Activated naive CD8-positive, alpha-beta T cell treated with anti-CD3 and anti-CD28 coated beads, Interleukin-2, amount 10 ng/mL, durations not matched to agents 7 days and 5 days (primary cell): ENCODE data around the gene BET1. TPM values are rescaled to one million over a fixed set of nuclear protein-coding genes. Genes with fewer than 3 reads are reported as not detected.

Experiments
- ATAC-seq: fragments of 150-1000 bp; cut with Tn5 transposase; one replicate; pipeline ENCODE4 v1.10.0; 2021; ENCODE audit warnings: low read depth, moderate library complexity
- POLR2A ChIA-PET: fragments of 350-600 bp; sonication (Branson Sonifier 250); formaldehyde crosslinking; loops from one replicate; lab custom pipeline; 2021; ENCODE audit warnings: antibody characterized with exemption; lab: Charles Lee
- DNase-seq: peaks from one replicate; pipeline ENCODE4 v3.0.0; 2021
- H3K27ac Mint-ChIP-seq: one replicate; pipeline ENCODE4 v1.8.0; 2022; ENCODE audit warnings: mild to moderate bottlenecking, mixed read lengths
- H3K27me3 Mint-ChIP-seq: one replicate; pipeline ENCODE4 v1.8.0; 2022; ENCODE audit warnings: mild to moderate bottlenecking, moderate library complexity, mixed read lengths
- H3K36me3 Mint-ChIP-seq: one replicate; pipeline ENCODE4 v1.8.0; 2021; ENCODE audit warnings: mild to moderate bottlenecking, mixed read lengths
- H3K4me1 Mint-ChIP-seq: one replicate; pipeline ENCODE4 v1.8.0; 2021; ENCODE audit warnings: mixed read lengths
- H3K4me3 Mint-ChIP-seq: one replicate; pipeline ENCODE4 v1.8.0; 2022; ENCODE audit warnings: mild to moderate bottlenecking, moderate library complexity, mixed read lengths
- H3K9me3 Mint-ChIP-seq: one replicate; pipeline ENCODE4 v1.8.0; 2021; ENCODE audit warnings: mixed read lengths
- total RNA-seq, 2 experiments: library from RNA; stranded (reverse); gene quantifications; one replicate each; pipeline ENCODE4 v1.2.3, GENCODE V29; 2021

BET1 gene
- 10 to 100 TPM; 21.0 to 22.0 TPM for total RNA-seq

- DNase-seq (peak; percentile 91), ATAC-seq (peak; percentile 97)
- Mint-ChIP-seq H3K9me3 (no peaks in the 10 kb centered on the region), H3K27me3 (peaks cover 14% of the 10 kb centered on the region), H3K36me3 (peaks cover 3% of the 10 kb centered on the region), H3K27ac (peak within 1 kb of the TSS; percentile 94), H3K4me3 (peak within 1 kb of the TSS; percentile 94), H3K4me1 (peaks cover 27% of the 10 kb centered on the region)
- POLR2A ChIA-PET = interaction anchor here (0.6 kb wide), 1 partner anchor 8 kb away, joined by 3 read pairs; no protein-coding TSS in a partner anchor
Observed at GRCh38 chr7:94004024-94004951, at the start of gene BET1. BET1 (minus strand) TSS chr7:94004355; CDS start chr7:94004216, 139 bp downstream.

DNA sequence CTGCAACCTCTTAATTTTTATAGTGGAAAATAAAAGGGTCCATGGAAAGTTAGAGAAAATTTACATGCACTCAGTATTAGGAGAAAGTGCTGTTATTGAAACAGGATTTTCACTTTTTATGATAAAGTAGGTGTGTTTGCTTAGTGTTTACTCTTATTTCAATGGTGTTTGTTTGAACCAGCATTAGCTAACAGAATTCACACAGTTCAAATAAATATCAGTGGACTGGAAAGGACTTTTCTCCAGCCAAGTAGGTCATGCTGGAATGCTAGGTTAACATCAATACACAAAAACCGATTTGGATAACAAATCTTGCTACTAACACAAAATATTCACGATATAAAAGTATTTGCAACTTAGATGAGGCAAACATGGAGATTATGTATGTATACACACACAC lies 49.4 kb upstream of the BET1 start:
- ATAC-seq (no peak), DNase-seq (no peak)
- H3K27me3 Mint-ChIP-seq = peaks cover 17% of the 10 kb centered on the region
- H3K27ac Mint-ChIP-seq = no peak overlapping the region
- peaks cover 4% of the 10 kb centered on the region for H3K4me1 Mint-ChIP-seq
- no peak overlapping the region for H3K4me3 Mint-ChIP-seq
- no peaks in the 10 kb centered on the region for H3K36me3 Mint-ChIP-seq
- peaks cover 2% of the 10 kb centered on the region for H3K9me3 Mint-ChIP-seq
- POLR2A ChIA-PET = no interaction called here

DNA sequence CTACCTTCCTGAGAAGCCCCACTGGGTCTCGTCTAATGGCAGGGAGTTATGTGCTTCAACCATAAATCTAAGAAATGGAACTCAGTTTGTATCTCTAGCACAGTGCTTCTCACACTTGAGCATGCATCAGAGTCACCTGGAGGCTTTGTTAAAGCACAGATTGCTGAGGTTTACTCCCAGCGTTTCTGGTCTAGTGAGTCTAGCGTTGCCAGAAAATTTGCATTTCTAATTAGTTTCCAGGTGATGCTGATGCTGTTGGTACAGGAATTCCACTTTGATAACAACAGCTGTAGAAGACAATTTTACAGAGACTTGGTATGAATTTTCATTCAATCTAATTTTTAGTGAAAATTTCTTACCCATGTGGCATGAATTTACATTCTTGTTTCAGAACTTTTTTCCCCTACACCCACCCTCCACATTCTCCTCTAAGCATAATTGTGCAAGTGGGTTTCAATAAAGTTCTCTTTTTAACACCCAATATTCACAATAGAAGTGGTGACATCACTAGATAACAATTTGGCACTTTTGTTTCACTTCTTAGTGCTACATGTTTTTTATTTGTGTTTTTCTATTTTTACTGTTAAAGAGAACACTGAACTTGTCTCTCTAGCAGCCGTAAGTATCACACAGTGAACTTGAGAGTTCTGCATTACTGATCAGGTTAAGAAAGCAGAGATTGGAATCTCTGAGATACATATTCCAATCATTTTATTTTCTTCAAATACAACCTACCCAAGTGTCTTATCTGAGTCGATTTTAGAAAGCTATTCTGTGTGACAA lies 48.4 kb upstream of the BET1 start:
- H3K9me3 Mint-ChIP-seq = no peaks in the 10 kb centered on the region
- POLR2A ChIA-PET = no interaction called here

GRCh38 chr7:94050046-94050445 lies 45.9 kb upstream of the BET1 start:
- Mint-ChIP-seq H3K4me3 (no peak overlapping the region), H3K9me3 (no peaks in the 10 kb centered on the region), H3K27ac (no peak overlapping the region), H3K36me3 (no peaks in the 10 kb centered on the region), H3K4me1 (peaks cover 4% of the 10 kb centered on the region), H3K27me3 (peaks cover 22% of the 10 kb centered on the region)
- POLR2A ChIA-PET = no interaction called here
- DNase-seq = no peak
- ATAC-seq = no peak

More for the DNA sequence above, 48.4 kb upstream of the BET1 start:
- no peak overlapping the region for H3K4me3 Mint-ChIP-seq
- H3K27me3 Mint-ChIP-seq = peaks cover 22% of the 10 kb centered on the region
- H3K4me1 Mint-ChIP-seq = peaks cover 4% of the 10 kb centered on the region
- no peaks in the 10 kb centered on the region for H3K36me3 Mint-ChIP-seq
- no peak overlapping the region for H3K27ac Mint-ChIP-seq
- DNase-seq (no peak), ATAC-seq (no peak)

DNA sequence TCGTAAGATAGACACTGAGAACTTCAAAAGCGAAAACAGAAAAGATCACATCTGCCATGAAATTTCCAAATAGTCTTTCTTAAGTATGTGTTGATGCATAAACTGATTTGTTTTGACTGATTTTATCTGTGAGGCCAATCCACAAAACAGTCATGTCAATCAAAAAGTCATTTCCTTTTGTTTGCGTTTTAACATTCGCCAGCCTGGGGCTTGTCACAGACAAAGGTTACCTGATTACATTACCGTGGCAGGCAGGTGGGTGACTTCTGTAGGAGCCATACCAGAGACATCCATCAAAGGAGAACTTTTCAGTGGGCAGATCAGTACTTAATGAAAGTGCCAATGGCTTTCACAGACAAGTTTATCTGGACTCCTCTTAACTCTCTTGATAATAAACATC lies 45.5 kb upstream of the BET1 start:
- no peaks in the 10 kb centered on the region for H3K36me3 Mint-ChIP-seq
- peak overlapping the region; percentile 10 for H3K4me3 Mint-ChIP-seq
- H3K4me1 Mint-ChIP-seq = peaks cover 4% of the 10 kb centered on the region
- H3K27ac Mint-ChIP-seq = no peak overlapping the region
- POLR2A ChIA-PET = no interaction called here
- H3K27me3 Mint-ChIP-seq = peaks cover 22% of the 10 kb centered on the region
- DNase-seq (no peak), ATAC-seq (no peak)
- no peaks in the 10 kb centered on the region for H3K9me3 Mint-ChIP-seq

DNA sequence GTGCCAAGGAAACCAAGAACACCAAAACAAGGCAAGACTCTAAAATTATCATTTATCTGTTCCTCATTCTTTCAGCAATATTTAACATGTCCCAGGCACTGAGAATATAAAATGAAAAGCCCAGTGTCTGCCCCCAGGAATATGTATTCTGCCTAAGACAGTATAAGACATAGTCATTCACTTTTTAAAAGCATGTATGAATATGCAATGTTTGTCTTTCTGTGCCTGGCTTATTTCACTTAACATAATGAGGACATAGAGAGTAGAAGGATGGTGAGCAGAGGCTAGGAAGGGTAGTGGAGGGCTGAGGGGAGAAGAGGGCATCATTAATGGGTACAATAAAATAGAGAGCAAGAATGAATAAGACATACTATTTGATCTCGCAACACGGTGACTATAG lies 44.6 kb upstream of the BET1 start:
- Mint-ChIP-seq H3K9me3 (no peaks in the 10 kb centered on the region), H3K27me3 (peaks cover 19% of the 10 kb centered on the region), H3K4me1 (peaks cover 4% of the 10 kb centered on the region), H3K36me3 (no peaks in the 10 kb centered on the region), H3K27ac (no peak overlapping the region), H3K4me3 (no peak overlapping the region)
- ATAC-seq = no peak
- DNase-seq = no peak
- POLR2A ChIA-PET = no interaction called here

DNA sequence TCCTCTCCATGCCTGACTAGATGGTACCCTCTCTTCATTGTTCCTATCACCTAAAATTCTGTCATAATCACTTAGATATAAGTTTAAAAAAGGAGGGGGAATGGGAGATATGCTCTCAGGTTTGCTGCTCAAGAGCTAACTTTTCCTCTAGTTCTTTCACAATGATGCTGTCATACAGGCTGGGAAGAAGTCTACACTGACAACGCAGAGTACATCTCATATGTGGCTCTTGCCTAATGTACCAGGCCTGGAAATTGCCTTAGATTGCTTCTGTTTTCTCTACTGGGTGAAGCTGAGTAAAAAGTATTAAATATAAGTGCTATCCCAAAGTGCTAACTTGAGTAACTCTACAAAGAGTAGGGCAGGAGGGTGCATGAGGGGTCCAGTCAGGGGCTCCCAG lies 43.8 kb upstream of the BET1 start:
- Mint-ChIP-seq H3K9me3 (no peaks in the 10 kb centered on the region), H3K27me3 (peaks cover 20% of the 10 kb centered on the region), H3K4me3 (no peak overlapping the region), H3K36me3 (no peaks in the 10 kb centered on the region), H3K4me1 (peaks cover 4% of the 10 kb centered on the region), H3K27ac (no peak overlapping the region)
- POLR2A ChIA-PET = no interaction called here
- ATAC-seq (no peak), DNase-seq (no peak)

DNA sequence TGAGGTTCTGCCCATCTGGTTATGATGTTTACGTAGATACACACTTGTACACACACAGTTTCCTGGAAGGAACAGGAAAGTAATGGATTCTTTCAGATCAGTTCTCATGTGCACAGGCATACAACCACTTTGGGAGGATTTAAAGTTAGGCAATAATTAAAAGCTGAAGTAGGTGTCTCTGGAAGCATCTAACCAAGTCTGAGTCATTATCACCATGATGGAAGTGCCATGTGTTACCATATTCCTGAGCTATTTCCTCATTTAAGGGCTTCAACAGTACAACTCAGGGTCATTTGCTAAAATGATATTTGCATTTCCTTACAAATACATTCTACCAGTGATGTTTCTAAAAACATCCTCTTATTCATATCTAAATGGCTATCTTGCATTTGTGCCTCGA lies 41.4 kb upstream of the BET1 start:
- no peaks in the 10 kb centered on the region for H3K36me3 Mint-ChIP-seq
- DNase-seq (no peak), ATAC-seq (no peak)
- H3K4me3 Mint-ChIP-seq = no peak overlapping the region
- POLR2A ChIA-PET = no interaction called here
- no peaks in the 10 kb centered on the region for H3K9me3 Mint-ChIP-seq
- H3K27me3 Mint-ChIP-seq = peaks cover 29% of the 10 kb centered on the region
- H3K4me1 Mint-ChIP-seq = peaks cover 4% of the 10 kb centered on the region
- no peak overlapping the region for H3K27ac Mint-ChIP-seq

- POLR2A ChIA-PET = no interaction called here
- Mint-ChIP-seq H3K9me3 (no peaks in the 10 kb centered on the region), H3K4me3 (no peak overlapping the region)
Observed at GRCh38 chr7:94044806-94045205, 40.7 kb upstream of the BET1 start.

DNA sequence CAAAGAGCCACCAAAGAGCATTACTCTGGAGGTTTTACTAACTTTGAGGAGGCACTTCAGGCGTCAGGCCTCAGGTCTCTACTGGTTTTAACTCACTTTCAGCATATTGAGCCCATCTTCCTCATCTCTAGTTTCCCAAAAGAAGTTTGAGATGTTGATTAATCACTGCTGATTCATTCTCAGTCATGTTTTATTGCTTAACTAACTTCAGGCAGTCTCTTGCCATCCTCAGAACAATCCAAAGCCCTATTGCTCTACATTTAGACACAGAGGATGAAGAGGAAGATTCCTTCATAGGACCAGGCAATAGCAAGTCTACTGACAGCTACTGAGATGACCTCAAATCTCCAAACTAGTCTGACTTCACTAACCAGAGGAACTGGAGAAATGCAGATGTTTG lies 39.1 kb upstream of the BET1 start:
- ATAC-seq (no peak), DNase-seq (no peak)
- Mint-ChIP-seq H3K27ac (no peak overlapping the region), H3K27me3 (peaks cover 29% of the 10 kb centered on the region), H3K4me1 (no peaks in the 10 kb centered on the region), H3K4me3 (no peak overlapping the region), H3K36me3 (no peaks in the 10 kb centered on the region), H3K9me3 (no peaks in the 10 kb centered on the region)
- POLR2A ChIA-PET = no interaction called here

More at GRCh38 chr7:94044806-94045205, 40.7 kb upstream of the BET1 start:
- ATAC-seq (no peak), DNase-seq (no peak)
- peaks cover 4% of the 10 kb centered on the region for H3K4me1 Mint-ChIP-seq
- no peaks in the 10 kb centered on the region for H3K36me3 Mint-ChIP-seq
- H3K27me3 Mint-ChIP-seq = peaks cover 32% of the 10 kb centered on the region
- H3K27ac Mint-ChIP-seq = no peak overlapping the region

- Mint-ChIP-seq H3K36me3 (no peaks in the 10 kb centered on the region), H3K27me3 (peaks cover 20% of the 10 kb centered on the region), H3K4me3 (no peak overlapping the region), H3K27ac (no peak overlapping the region), H3K9me3 (no peaks in the 10 kb centered on the region), H3K4me1 (no peaks in the 10 kb centered on the region)
- POLR2A ChIA-PET = no interaction called here
- ATAC-seq = no peak
- DNase-seq = no peak
Observed at GRCh38 chr7:94042381-94042780, 38.2 kb upstream of the BET1 start.

DNA sequence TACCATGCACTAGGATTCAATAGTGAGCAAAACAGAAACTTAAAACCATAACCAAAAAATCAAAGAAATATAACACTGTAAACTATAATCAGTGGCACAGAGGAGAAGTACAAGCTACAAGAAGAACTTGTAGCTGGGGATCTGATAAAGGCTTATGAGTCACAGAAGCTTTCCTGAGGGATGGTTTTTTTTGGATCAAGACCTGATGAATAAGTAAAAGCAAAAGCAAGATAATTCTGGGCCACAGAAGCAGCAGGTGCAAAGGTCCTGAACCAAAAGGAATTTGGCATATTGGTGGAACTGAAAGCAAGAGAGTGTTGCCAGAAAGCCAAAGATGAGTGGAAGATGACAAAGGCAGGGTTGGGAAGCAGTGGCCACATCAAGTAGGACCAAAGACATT lies 37.4 kb upstream of the BET1 start:
- Mint-ChIP-seq H3K4me1 (no peaks in the 10 kb centered on the region), H3K36me3 (no peaks in the 10 kb centered on the region), H3K27me3 (peaks cover 19% of the 10 kb centered on the region), H3K27ac (no peak overlapping the region), H3K4me3 (no peak overlapping the region), H3K9me3 (no peaks in the 10 kb centered on the region)
- no peak for DNase-seq
- POLR2A ChIA-PET = no interaction called here
- ATAC-seq = no peak

DNA sequence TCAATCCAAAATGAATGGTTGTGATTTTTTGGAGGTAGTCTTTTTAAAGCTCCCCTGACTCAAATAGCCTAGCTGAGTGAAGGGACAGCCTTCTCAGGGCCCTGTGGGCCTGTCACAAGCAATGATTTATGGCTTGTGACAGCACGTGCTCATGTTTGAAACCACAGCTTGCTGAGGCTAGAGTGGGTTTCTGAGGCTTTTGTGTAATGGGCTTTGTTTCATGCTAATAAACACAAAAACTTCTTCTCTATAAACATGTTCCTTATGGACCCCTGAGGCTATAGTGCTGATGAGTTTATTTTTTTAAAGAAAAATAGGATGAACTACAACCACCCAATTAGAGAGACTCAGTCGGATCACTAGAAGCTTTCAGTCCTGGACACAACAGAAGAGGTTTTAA lies 36.1 kb upstream of the BET1 start:
- H3K4me3 Mint-ChIP-seq = no peak overlapping the region
- no peak for ATAC-seq
- H3K36me3 Mint-ChIP-seq = no peaks in the 10 kb centered on the region
- DNase-seq = no peak
- H3K9me3 Mint-ChIP-seq = no peaks in the 10 kb centered on the region
- H3K27ac Mint-ChIP-seq = no peak overlapping the region
- H3K27me3 Mint-ChIP-seq = peaks cover 20% of the 10 kb centered on the region
- H3K4me1 Mint-ChIP-seq = no peaks in the 10 kb centered on the region
- POLR2A ChIA-PET = no interaction called here
